Stimulated activated CD8-positive, alpha-beta memory T cell treated with anti-CD3 and anti-CD28 coated beads, Interleukin-4, amount 100 ng/mL, for 1 hour (primary cell): ENCODE data around the gene RPSA.
A peak's percentile ranks its signal among the peaks of the same experiment; 100 is the strongest.
"Not testable (repeated sequence)": the region's sequence is repeated elsewhere in the genome, so short reads cannot be mapped to it uniquely, and the experiment has no call there.

ENCODE experiments used
- DNase-seq, 2 donors: peaks; one replicate each; pipeline ENCODE4 v3.0.0-alpha.2; 2020; ENCODE audit warnings: low read depth in 2 of 2, low spot score in 1 of 2

Gene RPSA

DNA sequence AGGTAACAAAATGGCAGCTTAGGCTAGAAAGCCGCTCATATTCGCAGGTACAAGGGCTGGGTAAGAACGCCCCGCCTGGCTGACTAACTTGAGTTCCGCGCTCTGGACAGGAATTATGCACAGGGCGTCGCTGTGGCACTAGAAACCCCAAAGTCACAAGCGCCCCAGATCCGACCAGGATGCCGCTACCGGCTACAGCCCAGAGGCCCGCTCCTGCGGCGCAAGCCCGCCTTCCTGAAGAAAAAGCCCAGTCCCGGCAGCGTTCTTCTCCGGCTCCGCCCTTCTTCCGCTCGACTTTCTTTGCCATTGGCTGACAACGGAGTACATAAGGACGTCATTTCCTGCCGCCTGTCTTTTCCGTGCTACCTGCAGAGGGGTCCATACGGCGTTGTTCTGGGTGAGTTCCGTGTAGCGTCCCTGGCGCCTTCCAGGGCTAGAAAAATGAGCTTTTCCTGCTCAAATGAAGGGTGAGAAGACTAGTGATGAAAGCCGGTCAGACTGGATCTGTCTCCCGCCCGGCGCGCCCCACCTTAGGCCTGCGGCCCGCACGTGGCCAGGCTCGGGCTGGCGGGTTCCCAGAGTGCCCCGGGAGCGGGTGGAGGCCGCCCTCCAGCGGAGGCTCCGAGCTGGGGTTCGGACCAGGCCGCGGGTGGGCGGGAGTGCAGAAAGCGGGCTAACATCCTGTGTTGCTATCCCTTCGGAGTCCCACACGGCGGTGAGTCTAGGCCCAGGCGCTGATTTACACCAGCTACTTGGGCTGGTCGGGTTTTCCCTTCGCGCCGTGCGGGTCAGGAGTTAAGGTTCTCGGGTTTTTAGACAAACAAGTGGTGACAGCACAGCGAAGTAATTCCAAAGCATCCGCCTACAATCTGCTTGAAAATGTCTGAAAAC is at the start of gene RPSA:
Gene RPSA, plus strand, starts transcription at position 353 of the 891 bp plus-strand sequence. CDS start 934 bp downstream, outside the sequence.
- DNase-seq = peak; percentile 80 to 87

DNA sequence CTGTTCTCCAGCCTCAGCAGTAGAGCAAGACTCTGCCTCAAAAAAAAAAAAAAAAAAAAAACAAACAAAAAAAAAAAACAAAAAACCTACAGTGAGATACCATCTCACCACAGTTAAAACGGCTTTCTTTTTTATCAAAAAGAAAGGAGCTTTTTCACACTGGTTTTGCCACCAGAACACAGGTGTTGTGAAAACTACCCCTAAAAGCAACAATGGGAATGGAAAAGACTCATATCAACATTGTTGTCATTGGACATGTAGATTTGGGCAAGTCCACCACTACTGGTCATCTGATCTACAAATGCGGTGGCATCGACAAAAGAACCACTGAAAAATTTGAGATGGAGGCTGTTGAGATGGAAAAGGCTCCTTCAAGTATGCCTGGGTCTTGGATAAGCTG is 48.2 kb upstream of the RPSA start:
- no peak for DNase-seq

DNA sequence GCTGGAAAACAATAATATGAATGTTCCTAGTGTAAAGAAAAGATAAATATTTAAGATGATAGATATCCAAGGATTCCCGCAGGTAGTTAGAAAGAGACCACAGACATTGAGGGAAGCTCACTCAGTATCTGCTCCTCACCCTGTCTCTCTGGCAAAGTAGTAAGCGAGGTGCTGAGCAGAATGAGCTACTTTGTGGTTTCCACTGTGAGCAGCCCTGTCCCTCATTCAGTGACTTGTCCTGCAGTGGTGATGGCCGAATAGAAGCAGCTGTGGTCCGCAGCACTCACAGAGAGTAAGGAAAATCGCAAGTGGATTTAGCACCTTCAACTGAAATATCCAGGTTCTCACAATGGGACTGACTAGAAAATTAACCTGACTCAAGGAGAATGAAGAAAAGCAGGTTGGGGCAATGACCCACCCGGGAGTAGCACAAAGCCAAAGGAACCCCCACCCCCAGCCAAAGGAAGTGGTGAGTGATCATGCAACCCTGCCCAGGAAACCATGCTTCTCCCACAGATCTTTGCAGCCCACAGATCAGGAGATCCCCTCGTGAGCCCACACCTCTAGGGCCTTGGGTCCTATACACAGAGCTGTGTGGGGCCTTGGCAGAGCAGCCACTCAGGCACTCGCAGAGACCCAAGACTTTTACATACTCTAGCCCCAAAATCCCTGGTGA is 45.1 kb upstream of the RPSA start:
- no peak for DNase-seq

DNA sequence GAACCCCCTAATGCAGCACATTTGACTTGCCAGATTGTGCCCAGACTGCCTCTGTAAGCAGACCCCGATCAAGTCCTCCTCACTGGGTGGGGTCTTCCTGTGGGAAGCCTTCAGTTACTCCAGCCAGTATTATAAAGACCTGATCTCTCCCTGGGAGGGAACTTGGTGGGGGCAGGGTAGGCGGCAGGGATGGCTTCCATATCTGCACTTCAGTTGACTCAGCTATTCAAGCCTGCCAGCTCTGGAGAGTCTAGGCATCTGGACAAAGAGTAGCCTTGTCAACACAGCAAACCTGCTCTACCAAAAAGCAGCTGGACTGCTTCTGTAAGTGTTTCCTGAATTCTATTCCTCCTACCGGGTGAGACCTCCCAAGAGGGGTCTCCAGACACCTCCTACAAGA is 44.3 kb upstream of the RPSA start:
- DNase-seq = no peak

DNA sequence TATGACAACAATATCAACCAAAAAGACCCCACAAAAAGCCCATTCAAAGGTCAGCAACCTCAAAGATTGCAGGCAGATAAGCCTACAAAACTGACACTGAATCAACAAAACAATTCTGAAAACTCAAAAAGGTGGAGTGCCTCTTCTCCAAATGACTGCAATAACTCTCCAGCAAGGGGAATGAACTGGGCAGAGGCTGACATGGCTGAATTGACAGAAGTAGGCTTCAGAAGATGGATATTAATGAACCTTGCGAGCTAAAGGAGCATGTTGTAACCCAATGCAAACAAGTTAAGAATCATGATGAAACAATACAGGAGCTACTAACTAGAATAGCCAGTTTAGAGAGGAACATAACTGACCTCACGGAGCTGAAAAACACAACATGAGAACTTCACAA is 43.7 kb upstream of the RPSA start:
- no peak for DNase-seq

DNA sequence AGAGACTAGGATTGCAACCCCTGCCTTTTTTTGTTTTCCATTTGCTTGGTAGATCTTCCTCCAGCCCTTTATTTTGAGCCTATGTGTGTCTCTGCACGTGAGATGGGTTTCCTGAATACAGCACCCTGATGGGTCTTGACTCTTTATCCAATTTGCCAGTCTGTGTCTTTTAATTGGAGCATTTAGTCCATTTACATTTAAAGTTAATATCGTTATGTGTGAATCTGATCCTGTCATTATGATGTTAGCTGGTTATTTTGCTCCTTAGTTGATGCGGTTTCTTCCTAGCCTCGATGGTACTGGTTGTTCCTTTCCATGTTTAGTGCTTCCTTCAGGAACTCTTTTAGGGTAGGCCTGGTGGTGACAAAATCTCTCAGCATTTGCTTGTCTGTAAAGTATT is 36.1 kb upstream of the RPSA start:
- DNase-seq = not testable (repeated sequence)

DNA sequence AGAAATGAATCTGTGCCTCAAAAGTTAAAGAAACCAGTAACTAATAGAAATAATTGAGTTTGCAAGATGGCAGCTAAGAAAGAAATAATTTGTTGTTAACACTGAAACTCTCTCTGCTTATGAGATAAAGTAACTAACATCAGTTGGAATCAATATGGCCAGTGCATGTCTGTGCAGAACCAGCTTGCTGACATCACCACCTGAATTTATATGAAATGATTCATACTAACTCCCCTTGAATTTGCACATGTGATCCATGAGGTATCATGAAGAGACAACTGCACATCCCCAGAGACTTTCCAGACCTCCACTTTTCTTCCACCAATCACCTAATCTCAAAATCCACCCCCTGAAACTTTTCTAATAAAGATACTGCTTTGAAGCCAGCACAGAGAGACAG is 33.7 kb upstream of the RPSA start:
- DNase-seq = no peak

DNA sequence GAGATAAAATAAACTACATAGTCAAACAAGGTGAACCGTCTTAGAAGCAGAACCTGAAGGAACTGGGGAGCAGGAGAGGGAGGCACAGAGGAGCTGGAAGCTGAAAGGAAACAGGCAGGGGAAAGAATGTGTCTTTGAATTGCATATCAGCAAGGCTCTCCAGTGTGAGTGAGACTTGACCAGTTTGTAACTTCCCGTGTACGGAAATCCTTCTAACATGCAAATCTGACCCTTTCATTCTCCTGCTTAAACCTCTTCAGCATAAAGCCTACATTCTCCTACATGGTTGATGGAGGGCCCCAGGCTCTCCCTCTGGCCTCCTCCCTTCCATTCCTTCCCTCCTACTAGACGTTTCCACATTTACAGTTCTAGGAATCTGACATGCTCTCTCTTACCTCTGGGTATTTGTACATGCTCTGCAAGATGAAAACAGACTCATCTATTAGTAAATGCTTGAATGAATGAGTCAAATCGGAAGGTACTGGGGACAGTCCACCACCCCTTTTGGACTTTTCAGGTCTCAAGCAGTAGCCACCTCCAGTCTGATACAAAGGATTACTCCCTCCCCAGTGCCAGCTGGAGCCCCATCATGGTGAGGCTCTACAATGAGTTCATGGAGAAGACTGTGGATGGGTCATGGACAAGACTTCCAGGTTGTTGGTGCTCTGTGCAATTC is 29.4 kb upstream of the RPSA start:
- no peak for DNase-seq

DNA sequence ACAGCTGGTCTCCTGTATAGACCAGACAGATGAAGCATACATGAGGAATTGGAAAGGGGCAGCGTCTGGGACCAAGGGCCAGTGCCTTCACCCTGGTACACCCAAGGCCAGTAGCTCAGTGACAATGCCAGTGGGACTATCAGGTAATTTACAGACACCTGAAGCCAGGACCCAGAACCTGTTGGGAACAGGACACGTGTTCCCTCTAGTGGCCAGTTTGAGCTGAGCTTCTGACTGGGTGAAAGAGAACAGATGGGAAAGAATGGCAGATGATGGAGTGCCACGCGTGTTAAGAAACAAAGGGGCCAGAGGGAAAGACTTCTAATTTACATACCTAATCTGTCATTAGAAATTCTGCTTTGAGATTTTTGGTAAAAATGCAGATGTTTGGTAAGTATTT is 28.4 kb upstream of the RPSA start:
- peak in 1 of 2 donors; percentile 37 for DNase-seq

DNA sequence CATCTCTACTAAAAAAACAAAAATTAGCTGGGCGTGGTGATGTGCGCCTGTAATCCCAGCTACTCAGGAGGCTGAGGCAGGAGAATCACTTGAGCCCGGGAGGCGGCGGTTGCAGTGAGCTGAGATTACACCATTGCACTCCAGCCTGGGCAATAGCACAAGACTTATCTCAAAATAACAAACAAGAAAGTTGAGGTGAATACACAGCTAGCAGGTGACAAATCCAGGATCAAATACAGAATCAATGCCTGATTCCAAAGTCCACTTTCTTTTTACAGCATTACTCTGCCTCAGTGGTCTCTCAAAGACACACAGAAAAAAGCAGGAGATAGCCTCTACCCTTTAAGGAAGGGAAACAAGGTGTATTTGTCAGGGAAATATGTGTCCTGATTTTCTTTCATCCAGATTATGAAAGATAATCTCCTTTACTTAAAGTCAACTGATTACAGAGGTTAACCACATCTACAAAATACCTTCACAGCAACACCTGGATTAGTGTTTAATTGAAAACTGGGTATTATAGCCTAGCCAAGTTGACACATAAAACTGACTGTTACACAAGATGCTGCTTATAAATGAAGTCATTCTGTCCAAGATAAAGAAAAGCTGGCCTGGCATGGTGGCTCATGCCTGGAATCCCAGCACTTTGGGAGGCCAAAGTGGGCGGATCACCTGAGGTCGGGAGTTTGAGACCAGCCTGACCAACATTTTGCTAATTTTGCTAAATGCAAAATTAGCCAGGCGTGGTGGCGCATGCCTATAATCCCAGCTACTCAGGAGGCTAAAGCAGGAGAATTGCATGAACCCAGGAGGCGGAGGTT is 27.4 kb upstream of the RPSA start:
- no peak for DNase-seq

DNA sequence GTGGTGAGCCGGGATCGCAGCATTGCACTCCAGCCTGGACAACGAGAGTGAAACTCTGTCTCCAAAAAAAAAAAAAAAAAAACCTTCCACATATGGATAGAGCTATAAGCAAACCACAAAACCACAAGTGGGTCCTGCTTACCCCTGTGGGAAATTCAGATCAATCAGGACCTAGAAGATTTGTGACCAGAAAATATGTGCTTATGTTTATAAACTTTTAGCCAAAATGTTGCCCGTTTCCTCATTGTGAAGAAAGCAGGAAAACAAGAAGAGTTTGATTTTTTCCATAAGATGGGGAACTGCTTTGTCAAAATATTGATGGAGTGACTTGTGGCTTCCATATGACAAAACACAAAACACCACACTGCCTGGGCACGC is 26.8 kb upstream of the RPSA start:
- DNase-seq = no peak

DNA sequence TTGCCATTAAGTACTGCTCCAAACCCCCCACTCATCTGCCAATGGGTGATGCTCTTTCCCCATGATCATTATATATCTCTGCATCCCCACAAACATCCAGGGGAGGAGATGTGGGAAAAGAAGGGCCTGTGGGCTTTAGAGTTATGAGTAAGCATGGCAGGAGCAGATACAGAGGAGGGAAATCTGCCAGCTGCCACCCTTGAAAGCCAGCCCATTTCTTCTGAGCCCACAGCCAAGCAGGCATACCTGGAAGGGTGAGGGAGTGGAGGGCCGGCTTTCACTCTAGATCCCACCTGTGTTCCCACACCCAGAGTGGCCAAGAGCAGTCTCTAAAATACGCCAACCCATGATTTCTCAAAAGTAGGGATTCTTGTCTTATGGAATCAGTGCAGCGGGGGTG is 25.1 kb upstream of the RPSA start:
- DNase-seq = no peak

DNA sequence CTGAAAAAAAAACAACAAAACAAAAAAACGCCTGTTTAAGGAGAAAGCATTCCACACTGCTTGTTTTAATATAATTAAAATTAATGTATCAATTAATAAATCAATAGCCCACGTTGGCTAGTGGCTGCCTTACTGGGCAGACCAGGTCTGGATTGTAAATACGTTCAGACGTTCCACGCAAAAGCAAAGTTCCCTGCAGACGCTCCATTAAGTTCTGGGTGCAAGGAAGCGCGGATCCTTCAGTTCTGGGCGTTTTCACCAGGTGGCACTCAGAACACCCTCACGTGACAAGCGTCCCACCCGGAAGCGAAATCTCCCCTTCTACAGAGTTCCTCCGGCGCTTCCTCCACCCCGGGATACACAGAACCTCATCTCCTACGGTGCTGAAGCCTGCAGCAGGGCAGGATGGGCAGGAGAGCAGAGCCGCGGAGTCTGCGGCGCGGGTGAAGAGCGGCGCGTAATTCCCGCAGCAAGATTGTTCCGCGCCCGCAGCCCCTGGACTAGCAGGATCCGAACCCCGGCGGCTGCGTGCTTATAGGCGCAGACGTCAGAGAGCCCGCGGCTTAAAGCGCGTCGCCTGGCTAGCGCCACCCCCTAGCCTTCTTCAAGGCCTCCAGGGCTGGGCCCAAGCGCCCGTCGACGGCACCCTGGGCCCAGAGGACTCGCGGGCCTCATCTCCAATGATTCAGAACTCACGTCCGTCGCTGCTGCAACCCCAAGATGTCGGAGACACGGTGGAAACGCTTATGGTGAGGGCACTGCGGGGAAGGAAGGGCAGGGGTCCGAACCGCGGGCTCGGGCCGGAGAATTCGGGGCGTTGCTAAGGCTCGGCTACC is 23.3 kb upstream of the RPSA start, which contains the start of gene SLC25A38:
Gene SLC25A38, plus strand, starts transcription at position 326 of the 836 bp plus-strand sequence. Its CDS starts 355 bp downstream, at position 681.
- DNase-seq = peak; percentile 47 to 54

DNA sequence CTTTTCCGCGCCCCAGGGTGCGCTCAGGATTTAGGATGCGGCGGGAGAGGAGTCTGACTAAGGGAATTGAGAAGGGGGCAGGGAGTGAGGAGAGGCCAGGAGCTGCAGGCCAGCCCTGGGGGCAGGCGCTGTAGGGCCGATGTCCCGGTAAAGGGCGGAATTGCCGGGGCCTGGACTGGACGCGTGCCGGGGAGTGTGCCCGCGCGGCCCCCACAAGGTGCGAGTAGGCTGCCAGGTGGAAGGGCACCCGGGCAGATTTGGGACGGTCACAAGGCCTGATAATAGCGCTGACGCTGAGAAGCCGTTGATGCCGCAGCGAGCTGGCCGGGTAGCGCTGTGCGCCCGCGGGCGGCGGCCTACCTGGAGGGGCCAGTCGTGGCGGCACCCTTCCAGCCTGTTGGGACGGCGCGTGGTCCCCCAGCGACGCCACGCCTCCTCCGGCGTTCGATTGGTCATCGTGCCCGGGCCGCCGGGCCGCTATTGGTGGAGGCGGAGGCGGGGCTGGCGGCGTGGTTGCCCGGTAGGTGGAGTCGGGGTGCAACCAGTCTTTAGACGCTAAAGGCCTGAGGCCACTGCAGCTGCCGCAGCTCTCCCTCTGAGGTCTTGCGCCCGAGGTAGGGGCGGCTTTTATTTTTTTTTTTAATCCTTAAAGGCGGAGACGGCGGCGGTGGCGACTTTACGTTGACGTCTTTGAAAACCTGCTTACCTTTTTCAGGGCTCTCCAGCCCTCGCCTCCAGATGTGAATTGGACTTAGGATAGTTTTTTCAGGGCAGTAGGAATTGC is 22.4 kb upstream of the RPSA start:
- peak; percentile 83 to 86 for DNase-seq

DNA sequence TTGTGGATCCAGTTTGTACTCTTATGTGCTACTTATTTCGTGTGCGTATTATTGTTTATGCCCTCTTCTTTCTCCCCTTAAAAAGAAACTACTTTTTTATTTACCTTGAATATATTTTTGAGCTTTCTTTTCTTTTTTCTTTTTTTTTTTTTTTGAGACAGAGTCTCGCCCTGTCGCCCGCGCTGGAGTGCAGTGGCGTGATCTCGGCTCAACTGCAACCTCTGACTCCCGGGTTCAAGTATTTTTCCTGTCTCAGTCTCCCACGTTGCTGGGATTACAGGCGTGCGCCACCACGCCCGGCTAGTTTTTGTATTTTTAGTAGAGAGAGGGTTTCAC is 21.9 kb upstream of the RPSA start:
- DNase-seq = no peak

DNA sequence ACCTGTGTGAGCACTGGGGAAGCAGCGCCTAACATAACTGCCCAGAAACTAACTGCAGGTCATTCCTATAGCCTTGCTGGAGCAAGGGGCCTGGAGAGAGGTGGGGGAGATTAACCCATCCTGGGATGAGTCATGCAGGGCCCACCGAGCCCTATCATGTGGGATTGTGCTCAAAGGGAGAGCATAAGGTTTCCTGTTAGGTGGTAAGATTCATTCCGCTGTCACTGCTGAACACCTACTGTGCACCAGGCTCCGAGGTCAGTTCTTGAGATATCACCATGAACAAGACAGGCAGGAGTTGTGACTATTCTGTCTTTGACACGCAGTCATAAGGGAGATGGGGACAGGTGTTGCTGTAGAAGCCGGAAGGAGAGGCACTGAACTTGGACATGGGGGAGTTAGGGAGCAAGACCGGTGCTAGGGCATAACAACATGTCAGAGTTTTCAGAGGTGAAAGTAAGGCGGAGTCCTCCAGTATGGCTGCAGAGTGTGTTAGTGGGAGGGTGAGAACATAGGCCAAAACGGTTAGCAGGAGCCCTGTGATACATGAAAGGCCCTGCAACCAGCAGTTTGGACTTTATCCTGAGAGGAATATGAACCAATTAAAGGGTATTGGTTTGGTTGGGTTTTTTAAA is 20.9 kb upstream of the RPSA start:
- no peak for DNase-seq

DNA sequence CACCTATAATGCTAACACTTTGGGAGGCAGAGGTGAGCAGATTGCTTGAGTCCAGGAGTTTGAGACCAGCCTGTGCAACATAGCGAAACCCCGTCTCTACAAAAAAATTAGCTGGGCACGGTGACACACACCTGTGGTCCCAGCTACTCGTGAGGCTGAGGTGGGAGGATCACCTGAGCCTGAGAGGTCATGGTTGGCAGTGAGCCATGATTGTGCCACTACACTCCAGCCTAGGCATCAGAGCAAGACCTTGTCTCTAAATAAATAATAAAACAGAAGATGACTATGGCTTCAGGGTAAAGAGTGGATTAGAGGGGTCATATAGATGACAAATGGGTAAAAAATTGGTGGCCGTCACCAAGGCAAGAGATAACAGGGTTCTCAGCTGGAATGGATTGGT is 20.2 kb upstream of the RPSA start:
- no peak for DNase-seq

DNA sequence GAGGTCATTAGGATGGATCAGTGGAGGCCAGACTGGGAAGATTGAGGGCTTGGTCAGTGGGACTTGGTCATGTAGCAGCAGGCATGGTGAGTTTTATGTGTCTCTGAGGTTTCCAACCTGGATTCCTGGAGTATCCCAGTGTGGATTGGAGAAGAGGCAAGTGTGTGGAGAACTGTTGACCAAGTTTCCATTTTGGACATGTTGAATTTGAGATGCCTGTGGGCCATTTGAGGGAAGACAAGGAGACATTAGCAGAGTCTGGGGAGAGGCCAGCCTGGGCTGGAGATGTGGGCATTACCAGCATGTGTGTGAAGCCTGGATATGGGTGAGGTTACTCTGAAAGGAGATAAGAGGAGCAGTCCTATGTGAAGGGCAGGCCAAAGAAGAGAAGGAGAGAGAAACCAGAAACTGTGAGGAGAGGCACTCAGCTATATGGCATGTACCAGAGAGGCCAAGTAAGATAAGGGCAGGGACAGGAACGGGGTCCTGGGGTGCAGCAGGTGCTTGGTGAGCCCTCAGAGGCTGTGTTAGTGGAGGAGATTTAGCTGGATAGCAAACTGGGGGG is 19.0 kb upstream of the RPSA start:
- no peak for DNase-seq

DNA sequence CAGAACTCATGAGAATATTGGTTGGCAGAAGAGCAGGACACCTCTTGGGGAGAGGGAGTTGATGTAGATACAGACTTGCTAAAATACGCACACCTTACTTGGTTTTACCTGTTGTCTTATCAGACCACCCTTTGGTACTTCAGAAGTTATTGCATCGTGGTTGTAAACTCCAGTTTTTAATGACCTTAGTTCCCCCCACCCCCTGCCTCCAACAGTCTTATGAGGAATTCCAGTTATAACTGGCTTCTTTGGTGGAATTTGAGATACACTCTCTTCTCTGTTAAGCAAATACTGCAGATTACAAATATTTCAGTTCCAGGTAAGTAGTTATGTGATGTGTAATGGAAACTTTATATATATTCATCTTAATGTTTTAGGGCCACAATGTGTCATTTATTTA is 18.4 kb upstream of the RPSA start:
- no peak for DNase-seq
